Neural progenitor cell (in vitro differentiated cells): ENCODE measurements around the gene ZNF18. TPM values are rescaled to one million over a fixed set of nuclear protein-coding genes. Genes with fewer than 3 reads are reported as not detected.
"Not testable (repeated sequence)": the region's sequence is repeated elsewhere in the genome, so short reads cannot be mapped to it uniquely, and the experiment has no call there.

Source experiments
- DNase-seq: peaks from one replicate; pipeline ENCODE4 v3.0.0-alpha.2; 2016; ENCODE audit warnings: low spot score
- H2AFZ ChIP-seq: fragments of 200-600 bp; sonication (generic); replicated peaks from 2 replicates; pipeline ENCODE4 v1.6.1; 2016; ENCODE audit warnings: antibody characterized with exemption
- H3F3A ChIP-seq: fragments of 200-600 bp; sonication (generic); 2 replicates; pipeline ENCODE4 v1.6.1; 2016; ENCODE audit warnings: antibody characterized with exemption, low read depth
- H3K27ac ChIP-seq: fragments of 200-600 bp; sonication (generic); 2 replicates; pipeline ENCODE4 v1.5.1; 2016; ENCODE audit warnings: mild to moderate bottlenecking
- H3K27me3 ChIP-seq: fragments of 200-600 bp; sonication (generic); 2 replicates; pipeline ENCODE4 v1.6.1; 2016; ENCODE audit warnings: mild to moderate bottlenecking, moderate library complexity
- H3K36me3 ChIP-seq: fragments of 200-600 bp; sonication (generic); 2 replicates; pipeline ENCODE4 v1.5.1; 2016
- H3K4me1 ChIP-seq: fragments of 200-600 bp; sonication (generic); 2 replicates; pipeline ENCODE4 v1.6.1; 2016; ENCODE audit warnings: mixed run types
- H3K4me2 ChIP-seq: fragments of 200-600 bp; sonication (generic); 2 replicates; pipeline ENCODE4 v1.6.1; 2016
- H3K4me3 ChIP-seq: fragments of 200-600 bp; sonication (generic); 2 replicates; pipeline ENCODE4 v1.5.1; 2016
- H3K79me2 ChIP-seq: fragments of 200-600 bp; sonication (generic); 2 replicates; pipeline ENCODE4 v1.6.1; 2016; ENCODE audit warnings: low read depth
- H3K9ac ChIP-seq: fragments of 200-600 bp; sonication (generic); 2 replicates; pipeline ENCODE4 v1.6.1; 2016
- H3K9me3 ChIP-seq: fragments of 200-600 bp; sonication (generic); 2 replicates; pipeline ENCODE4 v1.5.1; 2016; ENCODE audit warnings: low read depth
- H4K20me1 ChIP-seq: fragments of 200-600 bp; sonication (generic); 2 replicates; pipeline ENCODE4 v1.6.1; 2016; ENCODE audit warnings: low read depth
- H3K27ac Mint-ChIP-seq: 3 replicates; pipeline ENCODE4 v1.8.0; 2021; ENCODE audit warnings: mixed read lengths
- H3K27me3 Mint-ChIP-seq: 2 replicates; pipeline ENCODE4 v1.8.0; 2022; ENCODE audit warnings: low read depth, mild to moderate bottlenecking, inconsistent platforms, moderate library complexity, mixed read lengths; ENCODE audit not compliant: insufficient read depth
- H3K36me3 Mint-ChIP-seq: 3 replicates; pipeline ENCODE4 v1.8.0; 2021; ENCODE audit warnings: mixed read lengths
- H3K4me1 Mint-ChIP-seq: 3 replicates; pipeline ENCODE4 v1.8.0; 2021; ENCODE audit warnings: mixed read lengths
- H3K4me3 Mint-ChIP-seq: 3 replicates; pipeline ENCODE4 v1.8.0; 2021; ENCODE audit warnings: mild to moderate bottlenecking, moderate library complexity, mixed read lengths
- H3K9me3 Mint-ChIP-seq: 3 replicates; pipeline ENCODE4 v1.8.0; 2020; ENCODE audit warnings: mixed read lengths
- EZH2 ChIP-seq: fragments of 200-600 bp; sonication (generic); IDR thresholded peaks from 2 replicates; pipeline ENCODE4 v1.6.1; 2017; ENCODE audit warnings: antibody characterized with exemption, mild to moderate bottlenecking, moderate library complexity
- EZH2phosphoT487 ChIP-seq: fragments of 200-600 bp; sonication (generic); IDR thresholded peaks from 2 replicates; pipeline ENCODE4 v1.6.1; 2017; ENCODE audit warnings: antibody characterized with exemption
- total RNA-seq: library from RNA; depleted of rRNA; stranded (reverse); fragments of >200 nt; gene quantifications from 2 replicates; pipeline ENCODE4 v1.2.3, GENCODE V29; 2015; ENCODE audit warnings: low replicate concordance
- TF ChIP-seq, protein P1 (sequence below): fragments of 200-600 bp; sonication (generic); IDR thresholded peaks from 2 replicates; pipeline ENCODE4 v1.5.1; 2017; ENCODE audit warnings: antibody characterized with exemption, mild to moderate bottlenecking

The ZNF18 gene
- total RNA-seq, 1 donor from 2014 or later: 15.9 TPM

DNA sequence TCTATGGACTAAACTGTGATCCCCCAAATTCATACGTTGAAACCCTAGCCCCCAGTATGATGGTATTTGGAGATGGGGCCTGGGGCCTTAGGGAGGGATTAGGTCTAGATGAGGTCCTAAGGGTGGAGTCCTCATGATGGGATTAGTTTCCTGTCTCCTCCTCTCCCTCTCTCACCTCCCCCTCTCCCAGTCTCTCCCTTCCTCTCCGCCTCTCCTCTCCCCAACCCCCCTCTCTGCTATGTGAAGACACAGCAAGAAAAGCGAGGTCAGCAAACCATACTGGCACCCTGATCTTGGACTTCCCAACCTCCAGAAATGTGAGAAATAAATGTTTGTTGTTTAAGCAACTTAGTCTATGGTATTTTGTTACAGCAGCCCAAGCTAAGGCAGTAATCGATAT lies 15.4 kb downstream of the ZNF18 start:
- no peak for TF ChIP-seq EZH2
- TF ChIP-seq EZH2phosphoT487: no peak
- TF ChIP-seq, protein P1, sequence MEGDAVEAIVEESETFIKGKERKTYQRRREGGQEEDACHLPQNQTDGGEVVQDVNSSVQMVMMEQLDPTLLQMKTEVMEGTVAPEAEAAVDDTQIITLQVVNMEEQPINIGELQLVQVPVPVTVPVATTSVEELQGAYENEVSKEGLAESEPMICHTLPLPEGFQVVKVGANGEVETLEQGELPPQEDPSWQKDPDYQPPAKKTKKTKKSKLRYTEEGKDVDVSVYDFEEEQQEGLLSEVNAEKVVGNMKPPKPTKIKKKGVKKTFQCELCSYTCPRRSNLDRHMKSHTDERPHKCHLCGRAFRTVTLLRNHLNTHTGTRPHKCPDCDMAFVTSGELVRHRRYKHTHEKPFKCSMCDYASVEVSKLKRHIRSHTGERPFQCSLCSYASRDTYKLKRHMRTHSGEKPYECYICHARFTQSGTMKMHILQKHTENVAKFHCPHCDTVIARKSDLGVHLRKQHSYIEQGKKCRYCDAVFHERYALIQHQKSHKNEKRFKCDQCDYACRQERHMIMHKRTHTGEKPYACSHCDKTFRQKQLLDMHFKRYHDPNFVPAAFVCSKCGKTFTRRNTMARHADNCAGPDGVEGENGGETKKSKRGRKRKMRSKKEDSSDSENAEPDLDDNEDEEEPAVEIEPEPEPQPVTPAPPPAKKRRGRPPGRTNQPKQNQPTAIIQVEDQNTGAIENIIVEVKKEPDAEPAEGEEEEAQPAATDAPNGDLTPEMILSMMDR: no peak
- Mint-ChIP-seq H3K27me3 (no peaks in the 10 kb centered on the region), H3K27ac (no peak overlapping the region), H3K4me1 (no peaks in the 10 kb centered on the region), H3K9me3 (no peaks in the 10 kb centered on the region), H3K36me3 (peaks cover 29% of the 10 kb centered on the region), H3K4me3 (no peak overlapping the region)
- Histone ChIP-seq H3F3A (peaks cover 9% of the 10 kb centered on the region), H3K79me2 (no peaks in the 10 kb centered on the region), H3K36me3 (peaks cover 4% of the 10 kb centered on the region), H3K27me3 (no peaks in the 10 kb centered on the region), H3K4me1 (no peaks in the 10 kb centered on the region), H2AFZ (no peak overlapping the region), H3K4me3 (no peak overlapping the region), H3K9ac (no peak overlapping the region), H3K27ac (no peak overlapping the region), H3K9me3 (no peaks in the 10 kb centered on the region), H3K4me2 (no peak overlapping the region), H4K20me1 (no peaks in the 10 kb centered on the region)
- no peak for DNase-seq

DNA sequence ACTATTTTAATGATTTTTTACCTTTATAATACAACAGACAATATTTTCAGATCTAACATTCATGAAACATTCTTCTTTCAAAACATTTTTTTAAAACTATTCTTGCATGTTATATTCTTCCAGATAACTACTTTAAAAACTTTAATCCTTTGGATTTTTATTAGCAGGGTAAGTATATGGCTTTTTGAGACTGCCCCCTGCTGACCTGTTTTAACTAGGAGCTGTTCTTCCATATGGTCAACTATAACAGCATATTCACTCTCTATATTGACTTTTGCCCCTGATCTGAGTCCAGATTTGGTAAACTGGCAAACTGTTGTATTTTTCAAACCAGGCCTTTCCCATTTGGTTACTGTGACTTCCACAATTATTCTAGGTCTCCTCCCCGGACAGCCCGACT lies 16.5 kb downstream of the ZNF18 start:
- DNase-seq: no peak
- Histone ChIP-seq H3K27ac (no peak overlapping the region), H3K36me3 (peaks cover 4% of the 10 kb centered on the region), H3K9ac (no peak overlapping the region), H3F3A (peaks cover 9% of the 10 kb centered on the region), H2AFZ (no peak overlapping the region), H3K27me3 (no peaks in the 10 kb centered on the region), H3K4me1 (no peaks in the 10 kb centered on the region), H3K4me2 (no peak overlapping the region), H4K20me1 (no peaks in the 10 kb centered on the region), H3K9me3 (no peaks in the 10 kb centered on the region), H3K4me3 (no peak overlapping the region), H3K79me2 (no peaks in the 10 kb centered on the region)
- no peak overlapping the region for H3K4me3 Mint-ChIP-seq
- no peak overlapping the region for H3K27ac Mint-ChIP-seq
- no peak for TF ChIP-seq EZH2
- TF ChIP-seq, protein P1: peak; percentile 43
- peaks cover 31% of the 10 kb centered on the region for H3K36me3 Mint-ChIP-seq
- no peaks in the 10 kb centered on the region for H3K27me3 Mint-ChIP-seq
- no peaks in the 10 kb centered on the region for H3K9me3 Mint-ChIP-seq
- no peaks in the 10 kb centered on the region for H3K4me1 Mint-ChIP-seq

DNA sequence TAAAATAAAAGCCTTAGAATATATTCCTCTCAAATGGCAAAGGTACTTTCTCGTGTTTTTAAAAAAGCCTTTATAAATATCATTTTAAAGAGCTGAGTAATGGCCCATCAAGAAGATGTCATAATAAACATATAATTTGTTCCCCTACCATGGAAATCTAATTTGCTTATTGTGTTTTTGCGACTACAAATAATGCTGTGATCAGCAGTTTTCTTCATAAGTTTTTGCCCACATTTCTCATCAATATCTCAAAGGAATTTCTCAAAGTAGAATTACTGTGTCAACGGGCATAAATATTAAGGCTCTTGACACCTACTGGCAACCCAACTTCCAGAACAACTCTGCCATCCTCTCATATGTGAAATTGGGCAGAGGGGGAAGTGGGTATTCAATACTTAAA lies 17.5 kb downstream of the ZNF18 start:
- no peak overlapping the region for H3K27ac ChIP-seq
- DNase-seq: no peak
- H3K4me1 ChIP-seq: no peaks in the 10 kb centered on the region
- H3K36me3 ChIP-seq: peaks cover 4% of the 10 kb centered on the region
- no peak overlapping the region for H3K4me2 ChIP-seq
- H3K9me3 Mint-ChIP-seq: no peaks in the 10 kb centered on the region
- no peak overlapping the region for H3K9ac ChIP-seq
- H3K36me3 Mint-ChIP-seq: peaks cover 31% of the 10 kb centered on the region
- no peaks in the 10 kb centered on the region for H3K4me1 Mint-ChIP-seq
- H3K27me3 ChIP-seq: no peaks in the 10 kb centered on the region
- H2AFZ ChIP-seq: no peak overlapping the region
- no peak overlapping the region for H3K4me3 Mint-ChIP-seq
- H3F3A ChIP-seq: peaks cover 9% of the 10 kb centered on the region
- no peaks in the 10 kb centered on the region for H4K20me1 ChIP-seq
- peaks cover 2% of the 10 kb centered on the region for H3K27me3 Mint-ChIP-seq
- TF ChIP-seq EZH2: no peak
- TF ChIP-seq EZH2phosphoT487: no peak
- TF ChIP-seq, protein P1: no peak
- H3K9me3 ChIP-seq: no peaks in the 10 kb centered on the region
- H3K27ac Mint-ChIP-seq: no peak overlapping the region
- H3K79me2 ChIP-seq: no peaks in the 10 kb centered on the region
- H3K4me3 ChIP-seq: no peak overlapping the region

DNA sequence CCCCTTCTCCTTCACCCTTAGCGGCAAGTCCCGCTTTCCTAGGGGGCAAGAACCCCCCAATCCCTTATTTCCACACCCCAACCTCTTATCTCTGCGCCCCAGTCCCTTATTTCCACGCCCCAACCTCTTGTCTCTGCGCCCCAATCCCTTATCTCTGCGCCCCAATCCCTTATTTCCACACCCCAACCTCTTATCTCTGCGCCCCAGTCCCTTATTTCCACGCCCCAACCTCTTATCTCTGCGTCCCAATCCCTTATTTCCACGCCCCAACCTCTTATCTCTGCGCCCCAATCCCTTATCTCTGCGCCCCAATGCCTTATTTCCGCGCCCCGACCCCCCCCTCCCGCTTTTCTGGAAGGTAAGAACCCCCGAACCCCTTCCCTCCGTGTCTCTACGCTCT lies 24.5 kb downstream of the ZNF18 start:
- not testable (repeated sequence) for H3K4me1 ChIP-seq, DNase-seq, H3K4me2 ChIP-seq, H4K20me1 ChIP-seq, H3K4me3 Mint-ChIP-seq, H3K9me3 ChIP-seq, H3K27ac ChIP-seq, H3K27me3 ChIP-seq, H3K4me1 Mint-ChIP-seq, H3K79me2 ChIP-seq, H3K27me3 Mint-ChIP-seq, H3F3A ChIP-seq, H2AFZ ChIP-seq, H3K4me3 ChIP-seq, H3K9ac ChIP-seq, H3K36me3 ChIP-seq, H3K9me3 Mint-ChIP-seq, H3K27ac Mint-ChIP-seq
- H3K36me3 Mint-ChIP-seq: peaks cover 16% of the 10 kb centered on the region
